Right atrium auricular region (tissue), 2 donors: Measurements from ENCODE around the gene KAT6B. TPM values are rescaled to one million over a fixed set of nuclear protein-coding genes. Genes with fewer than 3 reads are reported as not detected.

Experiments used
- DNase-seq: peaks from one replicate; pipeline ENCODE4 v3.0.0-alpha.2; 2019; ENCODE audit warnings: low spot score
- H3K27ac ChIP-seq, 2 donors: fragments of 200-600 bp; sonication (generic); 1 replicate in 1 of 2; 2 replicates in 1 of 2; pipeline ENCODE4 v1.5.1; 2016 to 2019
- H3K27me3 ChIP-seq, 2 donors: fragments of 200-600 bp; sonication (generic); one replicate each; pipeline versions ENCODE4 v1.5.1 to v1.6.0; 2017 to 2019
- H3K36me3 ChIP-seq: fragments of 200-600 bp; sonication (generic); one replicate; pipeline ENCODE4 v1.5.1; 2016
- H3K4me1 ChIP-seq, 2 donors: fragments of 200-600 bp; sonication (generic); one replicate each; pipeline versions ENCODE4 v1.5.1 to v1.6.0; 2017 to 2019
- H3K4me3 ChIP-seq, 2 donors: fragments of 200-600 bp; sonication (generic); 1 replicate in 1 of 2; 2 replicates in 1 of 2; pipeline ENCODE4 v1.5.1; 2017 to 2019; ENCODE audit warnings: mild to moderate bottlenecking in 1 of 2, moderate library complexity in 1 of 2
- H3K9me3 ChIP-seq, 2 donors: fragments of 200-600 bp; sonication (generic); one replicate each; pipeline ENCODE4 v1.5.1; 2019
- CTCF ChIP-seq, 2 donors: fragments of 200-600 bp; sonication (generic); IDR thresholded peaks; one replicate each; pipeline ENCODE4 v1.5.1; 2019; ENCODE audit warnings: antibody characterized with exemption in 2 of 2
- total RNA-seq, 2 donors: library from RNA; depleted of rRNA; stranded (reverse); fragments of >200 nt; gene quantifications; one replicate each; pipeline ENCODE4 v1.1.0, GENCODE V29; 2016

KAT6B gene
- total RNA-seq, 2 donors from 2014 or later: 42.7 to 43.5 TPM

- TF ChIP-seq CTCF (IDR thresholded peaks at IDR 0.05): no peak
- no peak overlapping the region for H3K27ac ChIP-seq
- no peak for DNase-seq
These were observed 131.9 kb downstream of the KAT6B start for GRCh38 chr10:74958316-74958715.

GRCh38 chr10:74960670-74961069 is 134.3 kb downstream of the KAT6B start:
- DNase-seq: no peak
- Histone ChIP-seq H3K9me3 (no peaks in the 10 kb centered on the region), H3K4me3 (no peak overlapping the region), H3K27ac (no peak overlapping the region), H3K36me3 (no peaks in the 10 kb centered on the region), H3K4me1 (peaks cover 0 to 18% of the 10 kb centered on the region in 2 donors), H3K27me3 (no peaks in the 10 kb centered on the region)
- TF ChIP-seq CTCF (IDR thresholded peaks at IDR 0.05): no peak

More at GRCh38 chr10:74958316-74958715, 131.9 kb downstream of the KAT6B start:
- Histone ChIP-seq H3K27me3 (no peaks in the 10 kb centered on the region), H3K4me1 (peaks cover 0 to 18% of the 10 kb centered on the region in 2 donors), H3K36me3 (no peaks in the 10 kb centered on the region), H3K4me3 (no peak overlapping the region), H3K9me3 (no peaks in the 10 kb centered on the region)

GRCh38 chr10:74962517-74962916 is 136.1 kb downstream of the KAT6B start:
- Histone ChIP-seq H3K27ac (no peak overlapping the region), H3K9me3 (no peaks in the 10 kb centered on the region), H3K27me3 (no peaks in the 10 kb centered on the region), H3K4me3 (no peak overlapping the region), H3K4me1 (peaks cover 0 to 13% of the 10 kb centered on the region in 2 donors), H3K36me3 (no peaks in the 10 kb centered on the region)
- DNase-seq: no peak
- TF ChIP-seq CTCF (IDR thresholded peaks at IDR 0.05): no peak

- no peak for DNase-seq
- peaks cover 0 to 14% of the 10 kb centered on the region in 2 donors for H3K4me1 ChIP-seq
- no peak overlapping the region for H3K4me3 ChIP-seq
- no peaks in the 10 kb centered on the region for H3K27me3 ChIP-seq
- no peak for TF ChIP-seq CTCF (IDR thresholded peaks at IDR 0.05)
- no peak overlapping the region for H3K27ac ChIP-seq
- H3K36me3 ChIP-seq: no peaks in the 10 kb centered on the region
- no peaks in the 10 kb centered on the region for H3K9me3 ChIP-seq
These were observed 137.1 kb downstream of the KAT6B start for GRCh38 chr10:74963549-74963948.

GRCh38 chr10:74967911-74968666 is 141.7 kb downstream of the KAT6B start:
- Histone ChIP-seq H3K27ac (no peak overlapping the region), H3K9me3 (no peaks in the 10 kb centered on the region), H3K27me3 (no peaks in the 10 kb centered on the region), H3K4me3 (no peak overlapping the region), H3K4me1 (peaks cover 0 to 13% of the 10 kb centered on the region in 2 donors), H3K36me3 (no peaks in the 10 kb centered on the region)
- no peak for TF ChIP-seq CTCF (IDR thresholded peaks at IDR 0.05)
- no peak for DNase-seq

GRCh38 chr10:74968667-74969061 is 142.3 kb downstream of the KAT6B start:
- DNase-seq: no peak

More at GRCh38 chr10:74968667-74969061, 142.3 kb downstream of the KAT6B start:
- H3K36me3 ChIP-seq: no peaks in the 10 kb centered on the region
- peaks cover 0 to 16% of the 10 kb centered on the region in 2 donors for H3K4me1 ChIP-seq
- no peaks in the 10 kb centered on the region for H3K9me3 ChIP-seq
- H3K4me3 ChIP-seq: no peak overlapping the region
- no peak overlapping the region for H3K27ac ChIP-seq
- no peaks in the 10 kb centered on the region for H3K27me3 ChIP-seq
- TF ChIP-seq CTCF (IDR thresholded peaks at IDR 0.05): no peak
